RWPE2 (cell line): Measurements from ENCODE around the gene CCDC6.

Experiments
- ATAC-seq: fragments of 200-7000 bp; cut with Tn5 transposase; 3 replicates; pipeline ENCODE4 v1.9.1; 2021; ENCODE audit warnings: low read depth
- DNase-seq: peaks from one replicate; pipeline ENCODE4 v3.0.0-alpha.2; 2020; ENCODE audit warnings: low spot score
- H3K27ac ChIP-seq: fragments of 450-650 bp; 2 replicates; pipeline ENCODE4 v1.5.1; 2017; ENCODE audit warnings: mild to moderate bottlenecking; ENCODE audit not compliant: poor library complexity, severe bottlenecking
- H3K27me3 ChIP-seq: fragments of 250-450 bp; sonication (Bioruptor Pico); 2 replicates; pipeline ENCODE4 v1.5.1; 2021; ENCODE audit warnings: mild to moderate bottlenecking, moderate library complexity; ENCODE audit not compliant: insufficient read depth, poor library complexity, severe bottlenecking
- H3K36me3 ChIP-seq: fragments of 250-450 bp; sonication (Bioruptor Pico); 2 replicates; pipeline ENCODE4 v1.5.1; 2020; ENCODE audit warnings: low read depth, mild to moderate bottlenecking, moderate library complexity
- H3K4me1 ChIP-seq: fragments of 250-450 bp; sonication (Bioruptor Pico); 2 replicates; pipeline ENCODE4 v1.5.1; 2021; ENCODE audit warnings: mild to moderate bottlenecking, moderate library complexity; ENCODE audit not compliant: insufficient read depth, poor library complexity, severe bottlenecking
- H3K4me3 ChIP-seq: fragments of 250-450 bp; sonication (Bioruptor Pico); 2 replicates; pipeline ENCODE4 v1.5.1; 2021; ENCODE audit warnings: mild to moderate bottlenecking, moderate library complexity; ENCODE audit not compliant: severe bottlenecking
- H3K9me3 ChIP-seq: fragments of 250-450 bp; sonication (Bioruptor Pico); 2 replicates; pipeline ENCODE4 v1.5.1; 2021; ENCODE audit warnings: mild to moderate bottlenecking, moderate library complexity; ENCODE audit not compliant: severe bottlenecking
- CTCF ChIP-seq: fragments of 450-650 bp; IDR thresholded peaks from one replicate; pipeline ENCODE4 v1.5.1; 2017; ENCODE audit warnings: mild to moderate bottlenecking, moderate library complexity; ENCODE audit not compliant: poor library complexity, severe bottlenecking

CCDC6 gene

DNA sequence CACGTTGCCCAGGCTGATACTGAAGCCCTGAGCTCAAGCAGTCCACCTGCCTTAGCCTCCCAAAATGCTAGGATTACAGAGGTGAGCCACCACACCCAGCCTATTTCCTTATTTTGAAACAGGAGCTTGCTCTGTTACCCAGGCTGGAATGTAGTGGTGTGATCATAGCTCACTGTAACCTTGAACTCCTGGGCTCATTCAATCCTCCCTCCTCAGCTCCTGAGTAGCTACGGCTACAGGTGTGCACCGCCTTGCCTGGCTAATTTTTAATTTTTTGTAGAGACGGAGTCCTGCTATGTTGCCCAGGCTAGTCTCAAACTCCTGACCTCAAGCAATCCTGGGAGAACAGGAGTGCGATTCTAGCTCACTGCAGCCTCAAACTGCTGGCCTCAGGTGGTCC, 164.8 kb downstream of the CCDC6 start:
- ATAC-seq (no peak), DNase-seq (no peak)
- Histone ChIP-seq H3K27me3 (no peaks in the 10 kb centered on the region), H3K9me3 (no peaks in the 10 kb centered on the region), H3K4me3 (no peak overlapping the region), H3K4me1 (no peaks in the 10 kb centered on the region), H3K27ac (no peak overlapping the region), H3K36me3 (no peaks in the 10 kb centered on the region)
- TF ChIP-seq CTCF = no peak

GRCh38 chr10:59741048-59741447, 165.3 kb downstream of the CCDC6 start:
- Histone ChIP-seq H3K27me3 (no peaks in the 10 kb centered on the region), H3K4me3 (no peak overlapping the region), H3K9me3 (no peaks in the 10 kb centered on the region), H3K4me1 (no peaks in the 10 kb centered on the region), H3K36me3 (no peaks in the 10 kb centered on the region), H3K27ac (no peak overlapping the region)
- no peak for ATAC-seq
- TF ChIP-seq CTCF = no peak
- DNase-seq = no peak
